SH-SY5Y (cell line): ENCODE results near the gene ZNF366.

ENCODE experiments used
- GATA2 ChIP-seq: IDR thresholded peaks from 2 replicates; pipeline ENCODE4 v1.6.1; 2011; ENCODE audit warnings: mild to moderate bottlenecking, low read depth, low read length
- GATA3 ChIP-seq: IDR thresholded peaks from 2 replicates; pipeline ENCODE4 v1.6.1; 2011; ENCODE audit warnings: low read depth, mild to moderate bottlenecking, low read length, moderate library complexity

DNA sequence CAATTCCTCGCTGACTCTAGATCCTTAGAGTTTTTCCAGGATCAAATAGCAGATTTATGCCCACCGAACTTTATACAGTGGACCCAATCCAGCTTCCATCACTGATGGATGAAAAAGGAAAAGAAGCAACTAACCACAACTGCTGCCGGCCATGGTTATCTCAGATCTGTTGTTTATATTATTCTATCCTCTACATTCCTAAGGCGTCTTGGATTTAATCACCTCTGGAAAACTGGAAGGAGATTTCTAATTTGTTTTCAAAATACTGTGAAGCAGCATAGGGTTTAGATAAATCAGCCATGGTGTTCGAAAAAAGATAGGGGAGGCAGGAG lies 663 bp upstream of the ZNF366 start:
- no peak for TF ChIP-seq GATA2
- no peak for TF ChIP-seq GATA3
